HepG2 (cell line): Measurements from ENCODE around the gene TEKT5. TPM values are rescaled to one million over a fixed set of nuclear protein-coding genes. Genes with fewer than 3 reads are reported as not detected.

Experiments
- MED1 ChIP-seq: sonication (generic); formaldehyde crosslinking; IDR thresholded peaks from 2 replicates; pipeline ENCODE4 v1.4.0; 2020; ENCODE audit warnings: missing genetic modification reagents
- NRL ChIP-seq: sonication (generic); formaldehyde crosslinking; IDR thresholded peaks from 2 replicates; pipeline ENCODE4 v1.5.0; 2020; ENCODE audit warnings: missing genetic modification reagents, mild to moderate bottlenecking, moderate library complexity, borderline replicate concordance
- TARDBP ChIP-seq: sonication (generic); formaldehyde crosslinking; IDR thresholded peaks from 2 replicates; pipeline ENCODE4 v1.8.0; 2022; ENCODE audit warnings: mild to moderate bottlenecking, missing genetic modification reagents
- ZBTB2 ChIP-seq: sonication (generic); formaldehyde crosslinking; IDR thresholded peaks from 2 replicates; pipeline ENCODE4 v1.8.0; 2022; ENCODE audit warnings: low read depth, missing genetic modification reagents
- ZFY ChIP-seq: sonication (generic); formaldehyde crosslinking; IDR thresholded peaks from 2 replicates; pipeline ENCODE4 v1.4.0; 2020; ENCODE audit warnings: missing genetic modification reagents
- ZMYM2 ChIP-seq: sonication (generic); formaldehyde crosslinking; IDR thresholded peaks from 2 replicates; pipeline ENCODE4 v1.8.0; 2022; ENCODE audit warnings: mild to moderate bottlenecking, missing genetic modification reagents
- ZNF12 ChIP-seq: sonication (generic); formaldehyde crosslinking; IDR thresholded peaks from 2 replicates; pipeline ENCODE4 v1.5.0; 2020; ENCODE audit warnings: missing genetic modification reagents
- ZNF160 ChIP-seq: sonication (generic); formaldehyde crosslinking; IDR thresholded peaks from 2 replicates; pipeline ENCODE4 v1.8.0; 2022; ENCODE audit warnings: mild to moderate bottlenecking, inconsistent platforms, missing genetic modification reagents
- ZNF3 ChIP-seq: IDR thresholded peaks from 2 replicates; pipeline ENCODE4 v1.7.0; 2017; ENCODE audit warnings: inconsistent platforms
- polyA plus RNA-seq, 8 experiments: library from polyadenylated mRNA; depleted of rRNA in 3 of 8; stranded (reverse) in 7 of 8; unstranded in 1 of 8; fragments of >200 nt; fragmentation: Illumina TruSeq in 4 of 8; extraction: Trizol in 4 of 8; gene quantifications; 2 replicates each; pipeline versions ENCODE4 v1.2.1 to v1.2.3, GENCODE V29; 2011 to 2016; ENCODE audit warnings: low read depth in 4 of 8, missing spikeins in 1 of 8, mixed read lengths in 1 of 8; ENCODE audit not compliant: insufficient read depth in 1 of 8
- total RNA-seq, 5 experiments: library from RNA; depleted of rRNA; stranded (reverse); fragments of >200 nt; fragmentation: Illumina TruSeq; extraction: Trizol; gene quantifications; 2 replicates each; pipeline ENCODE4 v1.2.3, GENCODE V29; 2016; ENCODE audit warnings: low read depth in 1 of 5
- TF ChIP-seq, protein P1 (sequence below): sonication (generic); formaldehyde crosslinking; IDR thresholded peaks from 2 replicates; pipeline ENCODE4 v1.4.0; 2020; ENCODE audit warnings: mild to moderate bottlenecking, missing genetic modification reagents
- TF ChIP-seq, protein P2 (sequence below): sonication (generic); formaldehyde crosslinking; IDR thresholded peaks from 2 replicates; pipeline ENCODE4 v1.8.0; 2022; ENCODE audit warnings: missing genetic modification reagents, mild to moderate bottlenecking, inconsistent platforms, borderline replicate concordance
- TF ChIP-seq, protein P3 (sequence below): sonication (generic); formaldehyde crosslinking; IDR thresholded peaks from 2 replicates; pipeline ENCODE4 v1.4.0; 2020; ENCODE audit warnings: mild to moderate bottlenecking, missing genetic modification reagents

Gene TEKT5
- total and polyA plus RNA-seq, 2 of the 13 experiments (the other 11 are each of a cell fraction or from before 2014, with no cell fraction given) = 0.16 TPM; not detected in 1

GRCh38 chr16:10616756-10617640 lies 77.7 kb downstream of the TEKT5 start (continued):
- TF ChIP-seq, protein P1, sequence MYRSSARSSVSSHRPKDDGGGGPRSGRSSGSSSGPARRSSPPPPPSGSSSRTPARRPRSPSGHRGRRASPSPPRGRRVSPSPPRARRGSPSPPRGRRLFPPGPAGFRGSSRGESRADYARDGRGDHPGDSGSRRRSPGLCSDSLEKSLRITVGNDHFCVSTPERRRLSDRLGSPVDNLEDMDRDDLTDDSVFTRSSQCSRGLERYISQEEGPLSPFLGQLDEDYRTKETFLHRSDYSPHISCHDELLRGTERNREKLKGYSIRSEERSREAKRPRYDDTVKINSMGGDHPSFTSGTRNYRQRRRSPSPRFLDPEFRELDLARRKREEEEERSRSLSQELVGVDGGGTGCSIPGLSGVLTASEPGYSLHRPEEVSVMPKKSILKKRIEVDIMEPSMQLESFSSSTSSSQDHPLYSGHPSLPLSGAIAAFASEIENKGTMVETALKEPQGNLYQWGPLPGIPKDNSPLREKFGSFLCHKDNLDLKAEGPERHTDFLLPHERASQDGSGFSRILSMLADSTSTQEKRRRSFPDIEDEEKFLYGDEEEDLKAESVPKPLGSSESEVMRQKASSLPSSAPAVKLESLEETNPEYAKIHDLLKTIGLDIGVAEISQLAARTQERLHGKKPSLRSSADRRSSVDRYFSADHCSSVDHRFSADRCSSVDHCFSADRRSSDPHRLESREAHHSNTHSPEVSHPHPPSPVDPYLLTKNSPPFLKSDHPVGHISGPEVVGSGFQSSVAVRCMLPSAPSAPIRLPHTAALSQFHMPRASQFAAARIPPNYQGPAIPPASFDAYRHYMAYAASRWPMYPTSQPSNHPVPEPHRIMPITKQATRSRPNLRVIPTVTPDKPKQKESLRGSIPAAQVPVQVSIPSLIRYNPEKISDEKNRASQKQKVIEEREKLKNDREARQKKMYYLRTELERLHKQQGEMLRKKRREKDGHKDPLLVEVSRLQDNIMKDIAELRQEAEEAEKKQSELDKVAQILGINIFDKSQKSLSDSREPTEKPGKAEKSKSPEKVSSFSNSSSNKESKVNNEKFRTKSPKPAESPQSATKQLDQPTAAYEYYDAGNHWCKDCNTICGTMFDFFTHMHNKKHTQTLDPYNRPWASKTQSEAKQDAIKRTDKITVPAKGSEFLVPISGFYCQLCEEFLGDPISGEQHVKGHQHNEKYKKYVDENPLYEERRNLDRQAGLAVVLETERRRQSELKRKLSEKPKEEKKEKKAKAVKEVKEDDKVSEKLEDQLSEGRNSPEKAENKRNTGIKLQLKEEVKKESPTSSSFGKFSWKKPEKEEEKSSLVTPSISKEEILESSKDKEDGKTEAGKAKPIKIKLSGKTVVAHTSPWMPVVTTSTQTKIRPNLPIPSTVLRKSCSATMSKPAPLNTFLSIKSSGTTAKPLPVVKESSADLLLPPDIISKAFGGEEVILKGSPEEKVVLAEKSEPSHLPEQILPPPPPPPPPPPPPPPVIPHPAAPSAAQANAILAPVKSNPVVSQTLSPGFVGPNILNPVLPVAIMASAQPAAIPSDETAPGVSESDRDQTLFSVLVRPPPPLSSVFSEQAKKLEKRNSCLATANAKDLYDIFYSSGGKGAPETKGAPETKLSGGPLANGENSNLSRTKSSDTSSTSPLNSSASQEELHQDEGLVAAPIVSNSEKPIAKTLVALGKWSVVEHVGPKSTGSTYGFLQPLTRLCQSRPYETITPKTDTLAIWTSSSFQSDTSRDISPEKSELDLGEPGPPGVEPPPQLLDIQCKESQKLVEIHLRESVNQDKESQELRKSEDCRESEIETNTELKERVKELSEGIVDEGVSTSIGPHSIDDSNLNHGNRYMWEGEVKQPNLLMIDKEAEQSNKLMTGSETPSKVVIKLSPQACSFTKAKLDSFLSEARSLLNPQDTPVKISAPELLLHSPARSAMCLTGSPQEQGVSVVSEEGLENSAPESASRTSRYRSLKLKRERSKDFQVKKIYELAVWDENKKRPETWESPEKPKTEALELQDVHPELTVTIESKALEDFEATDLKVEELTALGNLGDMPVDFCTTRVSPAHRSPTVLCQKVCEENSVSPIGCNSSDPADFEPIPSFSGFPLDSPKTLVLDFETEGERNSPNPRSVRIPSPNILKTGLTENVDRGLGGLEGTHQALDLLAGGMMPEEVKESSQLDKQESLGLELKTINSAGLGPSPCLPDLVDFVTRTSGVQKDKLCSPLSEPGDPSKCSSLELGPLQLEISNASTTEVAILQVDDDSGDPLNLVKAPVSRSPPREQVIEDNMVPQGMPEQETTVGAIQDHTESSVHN (CRISPR knock-in tag) = peak; percentile 82; the same call in 1 of the 2 replicates
- TF ChIP-seq MED1 (CRISPR knock-in tag) (peak; percentile 91), ZMYM2 (CRISPR knock-in tag) (peak; percentile 28; the same call in 1 of the 2 replicates), ZNF12 (CRISPR knock-in tag) (no peak; the same call in 1 of the 2 replicates), ZFY (CRISPR knock-in tag) (peak; percentile 57; the same call in 1 of the 2 replicates), TARDBP (peak; percentile 94), NRL (CRISPR knock-in tag) (peak; percentile 77; the same call in 1 of the 2 replicates), ZNF3 (CRISPR knock-in tag) (no peak), ZNF160 (CRISPR knock-in tag) (no peak), ZBTB2 (no peak)
- TF ChIP-seq, protein P2, sequence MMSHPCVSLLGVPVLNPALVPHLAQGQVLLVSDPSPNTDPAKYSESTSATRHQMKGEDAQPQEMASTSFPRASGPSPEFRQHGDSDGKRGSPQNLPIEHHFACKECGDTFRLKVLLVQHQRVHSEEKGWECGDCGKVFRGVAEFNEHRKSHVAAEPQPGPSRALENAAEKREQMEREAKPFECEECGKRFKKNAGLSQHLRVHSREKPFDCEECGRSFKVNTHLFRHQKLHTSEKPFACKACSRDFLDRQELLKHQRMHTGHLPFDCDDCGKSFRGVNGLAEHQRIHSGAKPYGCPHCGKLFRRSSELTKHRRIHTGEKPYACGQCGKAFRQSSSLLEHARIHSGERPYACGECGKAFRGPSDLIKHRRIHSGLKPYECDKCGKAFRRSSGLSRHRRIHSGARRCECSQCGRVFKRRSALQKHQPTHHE (CRISPR knock-in tag) = 0 out of 2 replicates have a peak, but pooled peaks have one; percentile 20
- TF ChIP-seq, protein P3, sequence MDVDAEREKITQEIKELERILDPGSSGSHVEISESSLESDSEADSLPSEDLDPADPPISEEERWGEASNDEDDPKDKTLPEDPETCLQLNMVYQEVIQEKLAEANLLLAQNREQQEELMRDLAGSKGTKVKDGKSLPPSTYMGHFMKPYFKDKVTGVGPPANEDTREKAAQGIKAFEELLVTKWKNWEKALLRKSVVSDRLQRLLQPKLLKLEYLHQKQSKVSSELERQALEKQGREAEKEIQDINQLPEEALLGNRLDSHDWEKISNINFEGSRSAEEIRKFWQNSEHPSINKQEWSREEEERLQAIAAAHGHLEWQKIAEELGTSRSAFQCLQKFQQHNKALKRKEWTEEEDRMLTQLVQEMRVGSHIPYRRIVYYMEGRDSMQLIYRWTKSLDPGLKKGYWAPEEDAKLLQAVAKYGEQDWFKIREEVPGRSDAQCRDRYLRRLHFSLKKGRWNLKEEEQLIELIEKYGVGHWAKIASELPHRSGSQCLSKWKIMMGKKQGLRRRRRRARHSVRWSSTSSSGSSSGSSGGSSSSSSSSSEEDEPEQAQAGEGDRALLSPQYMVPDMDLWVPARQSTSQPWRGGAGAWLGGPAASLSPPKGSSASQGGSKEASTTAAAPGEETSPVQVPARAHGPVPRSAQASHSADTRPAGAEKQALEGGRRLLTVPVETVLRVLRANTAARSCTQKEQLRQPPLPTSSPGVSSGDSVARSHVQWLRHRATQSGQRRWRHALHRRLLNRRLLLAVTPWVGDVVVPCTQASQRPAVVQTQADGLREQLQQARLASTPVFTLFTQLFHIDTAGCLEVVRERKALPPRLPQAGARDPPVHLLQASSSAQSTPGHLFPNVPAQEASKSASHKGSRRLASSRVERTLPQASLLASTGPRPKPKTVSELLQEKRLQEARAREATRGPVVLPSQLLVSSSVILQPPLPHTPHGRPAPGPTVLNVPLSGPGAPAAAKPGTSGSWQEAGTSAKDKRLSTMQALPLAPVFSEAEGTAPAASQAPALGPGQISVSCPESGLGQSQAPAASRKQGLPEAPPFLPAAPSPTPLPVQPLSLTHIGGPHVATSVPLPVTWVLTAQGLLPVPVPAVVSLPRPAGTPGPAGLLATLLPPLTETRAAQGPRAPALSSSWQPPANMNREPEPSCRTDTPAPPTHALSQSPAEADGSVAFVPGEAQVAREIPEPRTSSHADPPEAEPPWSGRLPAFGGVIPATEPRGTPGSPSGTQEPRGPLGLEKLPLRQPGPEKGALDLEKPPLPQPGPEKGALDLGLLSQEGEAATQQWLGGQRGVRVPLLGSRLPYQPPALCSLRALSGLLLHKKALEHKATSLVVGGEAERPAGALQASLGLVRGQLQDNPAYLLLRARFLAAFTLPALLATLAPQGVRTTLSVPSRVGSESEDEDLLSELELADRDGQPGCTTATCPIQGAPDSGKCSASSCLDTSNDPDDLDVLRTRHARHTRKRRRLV (CRISPR knock-in tag) = no peak
